Hepatocyte (in vitro differentiated cells): Measurements from ENCODE around the gene TRAF7.

ENCODE experiments used
- EZH2phosphoT487 ChIP-seq: fragments of 200-600 bp; sonication (generic); IDR thresholded peaks from one replicate; pipeline ENCODE4 v1.6.1; 2018; ENCODE audit warnings: antibody characterized with exemption, mild to moderate bottlenecking, low read depth, moderate library complexity; ENCODE audit not compliant: unreplicated experiment, severe bottlenecking
- TF ChIP-seq, protein P1 (sequence below): fragments of 200-600 bp; sonication (generic); IDR thresholded peaks from 2 replicates; pipeline ENCODE4 v1.5.1; 2016; ENCODE audit warnings: antibody characterized with exemption, mild to moderate bottlenecking; ENCODE audit not compliant: poor library complexity

DNA sequence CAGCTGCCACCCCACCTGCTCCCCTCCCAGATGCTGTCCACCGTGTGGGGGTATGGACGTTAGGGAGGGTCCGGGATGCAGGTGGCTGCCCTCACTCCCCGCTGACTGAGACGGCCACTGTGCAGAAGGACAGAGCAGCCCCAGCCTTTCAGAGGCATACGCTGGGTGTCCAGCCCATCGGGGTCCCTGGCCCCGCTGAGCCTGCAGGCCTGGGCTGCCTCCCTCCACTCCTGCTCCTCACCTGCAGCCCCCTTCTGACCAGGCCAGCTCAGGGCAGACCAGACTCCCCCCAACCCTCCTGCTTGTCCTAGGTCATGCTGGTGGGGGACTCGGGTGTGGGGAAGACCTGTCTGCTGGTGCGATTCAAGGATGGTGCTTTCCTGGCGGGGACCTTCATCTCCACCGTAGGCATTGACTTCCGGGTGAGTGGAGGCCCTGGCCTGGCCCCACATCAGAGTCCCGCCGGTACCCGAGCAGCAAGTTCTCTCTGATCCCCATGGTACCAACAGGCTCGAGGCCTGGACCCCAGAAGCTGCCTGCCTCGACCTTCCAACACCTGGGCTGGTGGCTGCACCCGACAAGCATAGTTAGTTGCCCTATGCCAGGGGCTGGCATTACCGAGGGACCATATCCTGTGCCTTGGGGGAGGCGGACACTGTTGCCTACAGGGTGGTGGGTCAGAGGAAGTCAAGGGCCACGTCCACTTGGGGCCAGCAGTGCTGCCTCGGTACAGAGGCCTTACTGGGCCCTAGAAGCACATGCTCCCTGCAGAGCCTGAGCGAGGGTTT lies 5.8 kb upstream of the TRAF7 start:
- TF ChIP-seq, protein P1, sequence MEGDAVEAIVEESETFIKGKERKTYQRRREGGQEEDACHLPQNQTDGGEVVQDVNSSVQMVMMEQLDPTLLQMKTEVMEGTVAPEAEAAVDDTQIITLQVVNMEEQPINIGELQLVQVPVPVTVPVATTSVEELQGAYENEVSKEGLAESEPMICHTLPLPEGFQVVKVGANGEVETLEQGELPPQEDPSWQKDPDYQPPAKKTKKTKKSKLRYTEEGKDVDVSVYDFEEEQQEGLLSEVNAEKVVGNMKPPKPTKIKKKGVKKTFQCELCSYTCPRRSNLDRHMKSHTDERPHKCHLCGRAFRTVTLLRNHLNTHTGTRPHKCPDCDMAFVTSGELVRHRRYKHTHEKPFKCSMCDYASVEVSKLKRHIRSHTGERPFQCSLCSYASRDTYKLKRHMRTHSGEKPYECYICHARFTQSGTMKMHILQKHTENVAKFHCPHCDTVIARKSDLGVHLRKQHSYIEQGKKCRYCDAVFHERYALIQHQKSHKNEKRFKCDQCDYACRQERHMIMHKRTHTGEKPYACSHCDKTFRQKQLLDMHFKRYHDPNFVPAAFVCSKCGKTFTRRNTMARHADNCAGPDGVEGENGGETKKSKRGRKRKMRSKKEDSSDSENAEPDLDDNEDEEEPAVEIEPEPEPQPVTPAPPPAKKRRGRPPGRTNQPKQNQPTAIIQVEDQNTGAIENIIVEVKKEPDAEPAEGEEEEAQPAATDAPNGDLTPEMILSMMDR: no peak
- no peak for TF ChIP-seq EZH2phosphoT487
